ENCODE data around the gene EFHD1.
A peak's percentile ranks its signal among the peaks of the same experiment; 100 is the strongest.

Gene EFHD1

GRCh38 chr2:232633413-232634205 lies at the start of gene EFHD1:
Gene EFHD1 (plus strand): TSS chr2:232633604. CDS start chr2:232633705, 101 bp downstream.
- peak; percentile 23 for DNase-seq (ENCODE audit: low read depth)

DNA sequence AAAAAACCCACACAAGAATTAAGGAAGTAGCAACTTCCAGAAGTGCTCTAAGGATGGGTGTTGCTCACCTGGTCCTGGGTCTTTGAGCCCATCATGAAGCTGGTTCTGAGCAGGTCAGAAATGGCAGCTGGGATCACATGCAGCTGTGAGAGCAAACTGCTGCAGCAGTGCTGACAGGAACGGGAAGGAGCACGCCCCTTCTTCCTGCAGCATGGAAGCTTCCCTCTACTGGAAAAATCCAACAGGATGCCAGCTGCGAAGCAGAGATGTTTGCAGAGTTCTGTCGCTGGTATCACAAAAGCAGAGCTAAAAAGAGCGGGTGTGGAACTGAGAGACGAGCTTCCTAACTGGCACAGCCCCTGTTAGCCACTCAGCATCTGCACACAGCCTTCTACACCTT lies 49.2 kb upstream of the EFHD1 start:
- no peak for DNase-seq (ENCODE audit: low read depth)

DNA sequence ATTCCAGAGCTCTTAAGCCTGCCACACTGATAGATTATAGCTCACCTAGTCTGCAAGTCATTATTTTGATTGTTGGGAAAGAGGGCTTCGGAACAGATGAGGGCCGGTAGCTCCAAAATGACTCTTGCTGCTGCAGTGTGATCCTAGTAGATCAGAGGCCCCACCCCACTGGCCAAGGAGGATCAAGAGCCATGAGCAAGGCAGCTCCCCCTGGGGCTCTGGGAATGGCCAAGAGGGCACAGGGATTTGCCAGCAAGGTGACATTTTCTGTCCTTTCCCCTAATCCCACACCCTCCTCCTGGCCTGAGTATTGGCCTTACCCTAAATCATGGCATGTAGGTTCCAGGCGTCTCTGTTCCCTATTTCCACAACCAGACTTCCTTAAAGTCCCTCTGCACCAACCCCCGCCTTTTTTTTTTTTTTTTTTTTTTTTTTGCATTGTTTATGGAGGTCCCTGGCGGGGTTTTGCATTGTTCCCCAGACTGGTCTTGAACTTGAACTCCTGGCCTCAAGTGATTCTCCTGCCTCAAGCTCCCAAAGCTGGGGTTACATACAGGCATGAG lies 46.4 kb upstream of the EFHD1 start:
- no peak for DNase-seq (ENCODE audit: low read depth)

DNA sequence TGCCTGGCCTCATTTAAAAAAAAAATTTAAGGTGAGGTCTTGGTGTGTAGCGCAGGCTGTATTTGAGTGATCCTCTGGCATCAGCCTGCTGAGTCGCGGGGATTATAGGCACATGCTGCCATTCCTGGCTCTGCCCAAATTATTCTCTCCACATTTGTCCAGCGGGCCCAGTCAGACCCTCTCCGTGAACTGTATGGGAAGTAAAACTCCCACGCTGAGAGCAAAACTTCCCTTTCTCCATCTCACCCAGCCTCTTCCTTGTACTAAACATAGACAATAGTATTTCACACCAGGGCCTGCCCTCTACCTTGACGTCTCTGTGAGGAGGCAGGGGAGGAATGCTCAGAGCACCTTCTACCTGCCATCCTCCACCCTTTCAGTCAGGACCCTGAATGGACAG lies 45.9 kb upstream of the EFHD1 start:
- DNase-seq (ENCODE audit: low read depth) = no peak

GRCh38 chr2:232588031-232588430 lies 45.4 kb upstream of the EFHD1 start:
- DNase-seq (ENCODE audit: low read depth) = no peak

DNA sequence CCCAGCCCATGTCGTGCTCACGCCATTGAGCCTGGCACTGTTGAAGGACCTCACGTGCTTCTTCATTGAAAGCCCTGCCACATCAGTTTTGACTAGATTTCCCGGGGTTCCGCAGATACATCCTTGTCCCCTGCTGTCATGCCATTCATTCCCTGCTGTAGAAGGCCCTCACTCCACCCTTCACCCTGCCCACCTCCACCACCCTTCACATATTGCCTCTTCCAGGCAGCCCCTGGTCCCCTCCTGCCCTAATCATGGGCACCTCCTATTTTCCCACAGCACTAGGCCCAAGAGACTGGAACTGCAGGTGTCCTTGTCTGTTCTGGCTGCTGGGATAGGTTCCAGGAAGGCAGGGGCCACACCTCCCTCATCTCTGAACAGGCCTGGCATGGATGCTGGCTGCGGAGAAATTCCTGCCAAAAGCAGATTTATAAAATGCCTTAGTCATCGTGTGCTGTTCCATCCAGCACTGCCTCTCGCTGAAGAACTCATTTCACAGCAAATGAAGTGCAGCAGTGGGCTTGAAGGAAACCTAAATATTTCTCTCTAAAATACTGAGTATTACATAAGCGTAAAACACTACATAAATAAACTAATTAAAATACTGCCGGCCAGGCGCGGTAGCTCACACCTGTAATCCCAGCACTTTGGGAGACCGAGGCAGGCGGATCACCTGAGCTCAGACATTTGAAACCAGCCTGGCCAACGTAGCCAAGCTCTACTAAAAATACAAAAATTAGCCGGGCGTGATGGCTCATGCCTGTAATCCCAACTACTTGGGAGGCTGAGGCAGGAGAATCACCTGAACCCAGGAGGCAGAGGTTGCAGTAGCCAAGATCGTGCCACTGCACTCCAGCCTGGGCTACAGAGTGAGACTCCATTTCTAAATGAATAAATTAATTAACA lies 44.5 kb upstream of the EFHD1 start:
- DNase-seq (ENCODE audit: low read depth) = no peak

DNA sequence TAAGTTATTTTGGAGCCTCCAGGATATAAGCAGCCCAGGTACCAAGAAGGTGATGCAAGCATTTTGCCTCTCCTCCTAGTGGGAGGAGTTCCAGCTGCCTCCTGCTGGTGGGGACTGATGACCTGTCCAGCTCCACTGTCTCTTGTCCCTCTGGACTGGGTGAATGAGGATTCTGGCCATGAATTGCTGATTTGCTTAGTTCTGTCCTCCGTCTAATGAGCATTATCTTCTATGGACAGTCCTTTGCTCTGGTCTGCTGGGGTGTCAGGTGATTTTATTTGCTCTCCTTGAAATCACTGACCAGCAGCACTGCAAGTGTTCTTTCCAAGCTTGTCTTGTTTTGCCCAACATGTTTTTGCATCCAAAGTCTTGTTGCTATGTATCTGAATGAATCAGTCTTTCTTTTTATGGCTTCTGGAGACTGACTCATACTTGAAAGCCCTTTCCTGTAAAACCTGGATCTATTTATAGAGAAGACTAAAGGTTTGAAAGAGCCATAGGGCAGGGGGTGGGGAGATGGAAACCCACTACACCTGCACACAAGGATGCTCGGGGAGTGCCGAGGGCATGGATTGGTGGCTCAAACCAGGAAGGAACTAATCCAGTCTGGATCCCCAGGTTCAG lies 40.5 kb upstream of the EFHD1 start:
- DNase-seq (ENCODE audit: low read depth) = no peak

DNA sequence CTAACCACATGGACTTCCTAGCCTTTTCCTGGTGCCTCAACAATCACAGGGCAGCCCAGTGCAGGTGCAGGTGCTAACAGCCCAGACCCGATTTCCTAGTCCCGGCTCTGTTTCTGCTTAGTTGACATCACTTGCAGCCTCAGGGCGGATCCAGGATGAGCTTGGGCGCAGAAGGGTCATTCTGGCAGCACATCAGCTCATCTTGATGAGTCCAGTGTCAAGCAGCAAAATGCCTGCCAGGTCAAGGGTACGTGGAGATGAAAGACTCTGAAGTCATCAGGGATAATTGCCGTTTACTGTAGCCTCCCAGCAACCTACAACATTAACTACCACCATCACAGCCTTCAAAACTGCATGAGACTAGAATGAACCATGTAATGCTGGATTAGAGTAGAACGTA lies 39.4 kb upstream of the EFHD1 start:
- DNase-seq (ENCODE audit: low read depth) = no peak

GRCh38 chr2:232597362-232598079 lies 35.9 kb upstream of the EFHD1 start:
- no peak for DNase-seq (ENCODE audit: low read depth)

- DNase-seq (ENCODE audit: low read depth) = no peak
Measured at GRCh38 chr2:232598293-232598692, 35.1 kb upstream of the EFHD1 start.

GRCh38 chr2:232600053-232600773 lies 33.2 kb upstream of the EFHD1 start:
- no peak for DNase-seq (ENCODE audit: low read depth)

DNA sequence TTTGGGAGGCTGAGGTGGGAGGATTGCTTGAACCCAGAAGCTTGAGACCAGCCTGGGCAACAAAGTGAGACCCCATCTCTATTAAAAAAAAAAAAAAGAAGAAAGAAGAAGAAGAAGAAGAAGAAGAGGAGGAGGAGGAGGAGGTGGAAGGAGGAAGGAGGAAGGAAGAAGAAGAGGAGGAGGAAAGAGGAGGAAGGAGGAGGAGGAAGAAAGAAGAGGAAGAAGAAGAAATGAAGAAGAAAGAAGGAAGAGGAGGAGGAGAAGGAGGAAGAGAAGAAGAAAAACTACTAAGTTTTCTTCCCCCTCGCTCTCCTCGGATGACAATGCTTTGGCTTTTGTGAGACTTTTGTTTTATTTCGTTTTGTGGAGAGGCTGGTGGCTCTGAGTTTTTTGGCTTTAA lies 30.1 kb upstream of the EFHD1 start:
- no peak for DNase-seq (ENCODE audit: low read depth)

- DNase-seq (ENCODE audit: low read depth) = no peak
Measured at GRCh38 chr2:232604535-232604934, 28.9 kb upstream of the EFHD1 start.

DNA sequence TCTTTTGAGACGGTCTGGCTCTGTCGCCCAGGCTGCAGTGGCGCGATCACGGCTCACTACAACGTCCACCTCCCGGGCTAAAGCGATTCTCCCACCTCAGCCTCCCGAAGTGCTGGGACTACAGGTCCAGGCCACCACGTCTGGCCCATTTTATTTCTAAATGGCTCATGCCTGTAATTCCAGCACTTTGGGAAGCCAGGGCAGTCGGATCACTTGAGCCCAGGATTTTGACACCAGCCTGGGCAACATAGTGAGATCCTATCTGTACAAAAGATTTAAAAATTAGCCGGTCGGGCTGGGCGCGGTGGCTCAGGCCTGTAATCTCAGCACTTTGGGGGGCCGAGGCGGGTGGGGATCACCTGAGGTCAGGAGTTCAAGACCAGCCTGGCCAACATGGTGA lies 26.4 kb upstream of the EFHD1 start:
- no peak for DNase-seq (ENCODE audit: low read depth)

- no peak for DNase-seq (ENCODE audit: low read depth)
Measured at GRCh38 chr2:232609607-232610006, 23.8 kb upstream of the EFHD1 start.

GRCh38 chr2:232610081-232610480 lies 23.3 kb upstream of the EFHD1 start:
- DNase-seq (ENCODE audit: low read depth) = no peak

- no peak for DNase-seq (ENCODE audit: low read depth)
Measured at GRCh38 chr2:232611061-232611460, 22.3 kb upstream of the EFHD1 start.

DNA sequence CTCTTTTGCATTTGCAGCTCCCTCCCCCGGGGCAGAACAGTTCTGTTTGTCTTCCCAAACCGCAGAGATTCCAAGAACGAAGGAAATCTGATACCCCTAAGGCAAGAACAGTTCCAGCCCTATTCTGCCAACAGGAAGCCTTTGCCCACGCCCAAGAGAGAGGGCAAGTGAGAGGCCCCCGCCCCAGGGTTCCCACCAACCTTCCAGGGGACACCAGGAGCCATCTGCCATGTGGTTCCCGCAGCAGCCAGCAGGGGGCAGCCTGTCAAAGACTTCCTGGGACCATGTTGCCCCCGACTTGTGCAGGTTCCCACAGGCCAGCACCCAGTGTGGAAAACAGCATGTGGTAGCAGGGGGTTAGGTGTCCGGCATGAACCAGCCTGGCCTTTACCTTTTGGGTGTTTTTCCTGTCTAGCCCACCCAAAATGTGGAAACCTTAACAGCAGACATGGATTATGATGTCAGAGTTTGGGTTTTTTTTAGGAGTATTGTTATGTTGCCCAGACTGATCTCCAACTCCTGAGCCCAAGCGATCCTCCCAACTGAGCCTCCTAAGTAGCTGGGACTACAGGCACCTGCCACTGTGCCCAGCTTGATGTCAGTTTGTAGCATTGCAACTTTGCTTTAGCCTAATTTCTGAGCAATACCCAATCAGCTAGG lies 21.7 kb upstream of the EFHD1 start:
- DNase-seq (ENCODE audit: low read depth) = peak; percentile 52

DNA sequence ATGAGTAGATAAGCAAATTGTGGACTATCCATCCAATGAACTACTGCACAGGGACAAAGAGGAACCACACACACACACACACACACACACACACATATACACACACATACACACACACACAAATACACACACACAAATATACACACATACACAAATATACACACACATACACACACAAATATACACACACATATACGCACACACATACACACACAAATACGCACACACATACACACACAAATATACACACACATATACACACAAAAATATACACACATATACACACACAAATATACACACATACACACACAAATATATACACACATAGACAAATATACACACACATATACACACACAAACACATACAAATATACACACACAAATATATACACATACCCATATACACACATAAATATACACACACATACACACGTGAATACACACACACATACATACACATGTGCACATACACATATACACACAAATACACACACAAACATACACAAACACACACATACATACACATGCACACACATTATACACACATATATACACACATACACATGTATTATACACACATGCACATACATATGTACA lies 19.8 kb upstream of the EFHD1 start:
- DNase-seq (ENCODE audit: low read depth) = no peak

- no peak for DNase-seq (ENCODE audit: low read depth)
Measured at GRCh38 chr2:232615339-232615738, 18.1 kb upstream of the EFHD1 start.
